ENCODE results near the gene ITPR2. TPM values are rescaled to one million over a fixed set of nuclear protein-coding genes. Genes with fewer than 3 reads are reported as not detected.

ITPR2 gene
- total and polyA plus RNA-seq, 4 donors = 11.7 to 93.3 (median 35.4) TPM

- Histone ChIP-seq H3K9me3 (ENCODE audit: control insufficient read depth in 4 of 4, low read length in 3 of 4) (no peaks in the 10 kb centered on the region), H3K4me3 (ENCODE audit: low read depth in 1 of 3, low read length in 3 of 3) (no peak overlapping the region), H3K36me3 (ENCODE audit: control insufficient read depth in 4 of 4, insufficient read depth in 3 of 4, low read depth in 1 of 4, low read length in 3 of 4) (no peaks in the 10 kb centered on the region), H3K27me3 (ENCODE audit: control insufficient read depth in 4 of 4, insufficient read depth in 4 of 4, low read length in 3 of 4) (no peaks in the 10 kb centered on the region), H3K4me1 (ENCODE audit: control insufficient read depth in 4 of 4, insufficient read depth in 4 of 4, low read length in 3 of 4) (no peaks in the 10 kb centered on the region), H3K9ac (ENCODE audit: low read depth in 1 of 2, low read length in 2 of 2) (no peak overlapping the region), H3K27ac (ENCODE audit: low read depth in 1 of 2, low read length in 2 of 2) (no peak overlapping the region)
- no peak for TF ChIP-seq GABPA (IDR thresholded peaks at IDR 0.05 in 1 of 2, conservative IDR thresholded peaks at IDR 0.05 in 1 of 2)
- TF ChIP-seq ATF3 (IDR thresholded peaks at IDR 0.05) = no peak
- TF ChIP-seq TAF1 (conservative IDR thresholded peaks at IDR 0.05) = no peak
- TF ChIP-seq HNF4A (conservative IDR thresholded peaks at IDR 0.05) = no peak
- TF ChIP-seq CTCF (IDR thresholded peaks at IDR 0.05; ENCODE audit: low read depth, low read length, missing input control) = no peak
- no peak for TF ChIP-seq HNF4G (IDR thresholded peaks at IDR 0.05)
- TF ChIP-seq FOXA1 (IDR thresholded peaks at IDR 0.05) = no peak
- no peak for TF ChIP-seq JUND (IDR thresholded peaks at IDR 0.05)
- TF ChIP-seq NR2F2 (IDR thresholded peaks at IDR 0.05) = no peak
- no peak for TF ChIP-seq FOXA2 (IDR thresholded peaks at IDR 0.05)
- TF ChIP-seq RXRA (IDR thresholded peaks at IDR 0.05) = no peak
- TF ChIP-seq YY1 (IDR thresholded peaks at IDR 0.05) = no peak
- TF ChIP-seq SP1 (IDR thresholded peaks at IDR 0.05) = no peak
- no peak for TF ChIP-seq REST (IDR thresholded peaks at IDR 0.05)
- TF ChIP-seq ZBTB33 (IDR thresholded peaks at IDR 0.05) = no peak
- TF ChIP-seq MAX (IDR thresholded peaks at IDR 0.05) = no peak
- TF ChIP-seq EGR1 (IDR thresholded peaks at IDR 0.05; ENCODE audit: low read depth in 2 of 2) = no peak
- TF ChIP-seq RAD21 (IDR thresholded peaks at IDR 0.05) = no peak
- 90% methylated on average over 8 of the region's 8 CpGs for WGBS
- no peak for DNase-seq (ENCODE audit: low spot score)
Measured at GRCh38 chr12:26297396-26298070, 535.5 kb downstream of the ITPR2 start.
